HG03521 (cell line): Measurements from ENCODE around the gene ACSM3.
"Not testable (repeated sequence)": the region's sequence is repeated elsewhere in the genome, so short reads cannot be mapped to it uniquely, and the experiment has no call there.

Source experiments
- ATAC-seq: cut with Tn5 transposase; IDR thresholded peaks from one replicate; pipeline ENCODE4 v1.9.1; 2021; ENCODE audit warnings: mild to moderate bottlenecking, moderate library complexity; ENCODE audit not compliant: unreplicated experiment

Gene ACSM3

GRCh38 chr16:20763461-20764232, at the start of gene ACSM3:
Gene ACSM3 (plus strand): TSS chr16:20764014. CDS start chr16:20770035, 6,021 bp downstream.
- peak; percentile 99 for ATAC-seq

GRCh38 chr16:20717718-20718117, 46.1 kb upstream of the ACSM3 start:
- ATAC-seq: not testable (repeated sequence)

GRCh38 chr16:20720251-20720650, 43.6 kb upstream of the ACSM3 start:
- no peak for ATAC-seq

GRCh38 chr16:20726661-20727060, 37.2 kb upstream of the ACSM3 start:
- ATAC-seq: no peak

- ATAC-seq: no peak
Observed at GRCh38 chr16:20727181-20727580, 36.6 kb upstream of the ACSM3 start.

GRCh38 chr16:20729141-20729540, 34.7 kb upstream of the ACSM3 start:
- no peak for ATAC-seq

GRCh38 chr16:20734056-20734455, 29.8 kb upstream of the ACSM3 start:
- no peak for ATAC-seq

GRCh38 chr16:20734782-20735181, 29.0 kb upstream of the ACSM3 start:
- ATAC-seq: no peak

- no peak for ATAC-seq
Observed at GRCh38 chr16:20735490-20735889, 28.3 kb upstream of the ACSM3 start.

- ATAC-seq: no peak
Observed at GRCh38 chr16:20740007-20740883, 23.6 kb upstream of the ACSM3 start.

GRCh38 chr16:20740901-20741521, 22.8 kb upstream of the ACSM3 start:
- ATAC-seq: peak; percentile 79

GRCh38 chr16:20741554-20742285, 22.1 kb upstream of the ACSM3 start, which contains the start of gene THUMPD1:
Gene THUMPD1 (minus strand): TSS chr16:20741818. CDS start chr16:20741739, 79 bp downstream.
- ATAC-seq: peak; percentile 89

- ATAC-seq: no peak
Observed at GRCh38 chr16:20743591-20743990, 20.2 kb upstream of the ACSM3 start.

- no peak for ATAC-seq
Observed at GRCh38 chr16:20744922-20745440, 18.8 kb upstream of the ACSM3 start.

GRCh38 chr16:20746461-20746860, 17.4 kb upstream of the ACSM3 start:
- ATAC-seq: no peak

- ATAC-seq: no peak
Observed at GRCh38 chr16:20747030-20747816, 16.6 kb upstream of the ACSM3 start.

GRCh38 chr16:20749474-20749873, 14.3 kb upstream of the ACSM3 start:
- ATAC-seq: no peak

- no peak for ATAC-seq
Observed at GRCh38 chr16:20750558-20750957, 13.3 kb upstream of the ACSM3 start.

- ATAC-seq: no peak
Observed at GRCh38 chr16:20753727-20754126, 10.1 kb upstream of the ACSM3 start.

GRCh38 chr16:20755238-20755637, 8.6 kb upstream of the ACSM3 start:
- no peak for ATAC-seq
